Heart left ventricle (tissue), 16 donors: Measurements from ENCODE around the gene DRD5. TPM values are rescaled to one million over a fixed set of nuclear protein-coding genes. Genes with fewer than 3 reads are reported as not detected.

ENCODE experiments used
- ATAC-seq, 4 donors: fragments of 200-7000 bp; cut with Tn5 transposase; one replicate each; pipeline ENCODE4 v1.9.1; 2020 to 2022; ENCODE audit warnings: moderate library complexity in 4 of 4, mild to moderate bottlenecking in 3 of 4, moderate number of reproducible peaks in 1 of 4
- DNase-seq, 5 donors: peaks; one replicate each; pipeline ENCODE4 v3.0.0-alpha.2; 2020
- H3K27ac ChIP-seq, 12 donors: fragments of 200-600 bp; sonication (generic) in 4 of 12; one replicate each; pipeline versions ENCODE4 v1.5.0 to v1.8.0; 2016 to 2022; ENCODE audit warnings: mild to moderate bottlenecking in 2 of 12
- H3K27me3 ChIP-seq, 9 donors: fragments of 200-600 bp; sonication (generic) in 2 of 9; one replicate each; pipeline versions ENCODE4 v1.5.1 to v1.8.0; 2016 to 2022; ENCODE audit warnings: mild to moderate bottlenecking in 3 of 9
- H3K36me3 ChIP-seq, 9 donors: fragments of 200-600 bp; sonication (generic) in 2 of 9; one replicate each; pipeline versions ENCODE4 v1.5.0 to v1.8.0; 2018 to 2022; ENCODE audit warnings: mild to moderate bottlenecking in 2 of 9
- H3K4me1 ChIP-seq, 12 donors: fragments of 200-600 bp; sonication (generic) in 4 of 12; one replicate each; pipeline versions ENCODE4 v1.5.0 to v1.8.0; 2016 to 2022; ENCODE audit warnings: mild to moderate bottlenecking in 3 of 12
- H3K4me3 ChIP-seq, 12 donors: fragments of 200-600 bp; sonication (generic) in 4 of 12; one replicate each; pipeline versions ENCODE4 v1.5.0 to v1.8.0; 2017 to 2022; ENCODE audit warnings: mild to moderate bottlenecking in 9 of 12, moderate library complexity in 4 of 12
- H3K9me3 ChIP-seq, 12 donors: fragments of 200-600 bp; sonication (generic) in 4 of 12; one replicate each; pipeline versions ENCODE4 v1.5.0 to v1.8.0; 2016 to 2022; ENCODE audit warnings: mild to moderate bottlenecking in 1 of 12
- CTCF ChIP-seq, 12 donors: fragments of 200-600 bp; sonication (generic) in 4 of 12; IDR thresholded peaks; one replicate each; pipeline versions ENCODE4 v1.5.0 to v1.8.0; 2018 to 2022; ENCODE audit warnings: antibody characterized with exemption in 12 of 12, mild to moderate bottlenecking in 5 of 12
- POLR2A ChIP-seq, 2 donors: fragments of 450-650 bp; IDR thresholded peaks; one replicate each; pipeline ENCODE4 v1.6.1; 2017; ENCODE audit warnings: antibody characterized with exemption in 2 of 2, mild to moderate bottlenecking in 2 of 2, moderate library complexity in 2 of 2
- WGBS, 4 donors: extraction: QIAGEN DNeasy Blood & Tissue Kit in 2 of 4; methylation state at CpG; one replicate each; pipeline versions ENCODE4 v1.1.5 to v1.1.7; 2013 to 2018; 5-methylcytosine and 5-hydroxymethylcytosine counted together
- intact Hi-C, 10 donors: fragments of 100-400 bp; cut with DNase I; formaldehyde crosslinking; loops; one replicate each; pipeline versions ENCODE4 v1.11.1 to v1.14.2; 2022
- polyA plus RNA-seq, 2 donors: library from polyadenylated mRNA; stranded (reverse); fragments of 200-250 nt; gene quantifications; one replicate each; pipeline ENCODE4 v1.2.3, GENCODE V29; 2013
- total RNA-seq, 9 donors: library from RNA; depleted of rRNA in 2 of 9; stranded (reverse); fragments of >200 nt in 2 of 9; fragmentation: NEBNext Ultra II Directional in 3 of 9; extraction: Animal tissue kit (Norgen Biotek cat#: 25700) in 3 of 9; gene quantifications; one replicate each; pipeline versions ENCODE4 v1.1.0 to v1.2.4, GENCODE V29; 2016 to 2023
- donor health status: ischemic (EF 13 %, LVEDD 7.1; RV severe dilation, severe dysfunction).
- donor health status: healthy with polysubstance abuse.
- donor health status: DM: no; HTN: yes; CAD: no.
- donor health status: DM: no; HTN: no; CAD: no.
- donor health status: ischemic (EF 25% LVEDD 6.9; RV normal size, moderate dysfunction).
- donor health status: ischemic (EF 25% LVEDD 5.7; RV mildly dilated, moderate dysfunction).
- donor health status: healthy.
- donor health status: DM: yes; HTN: yes; CAD: no.
- donor health status: ischemic (EF 35%, LVEDD 5.7; RV mildly dilated, moderate dysfunction).
- donor health status: nonischemic (EF 11% LVEDD 7.7; RV severe dilation, severe dysfunction).
- donor health status: DM: yes; HTN: yes; CAD: no.
- donor health status: PGD.
- donor health status: ischemic (EF 29% LVEDD 5.4; RV normal size, mild dysfunction).
- donor health status: nonischemic (EF 23%, LVEDD 6.1; RV moderate dilation, normal function).

DRD5 gene
- total and polyA plus RNA-seq, 11 donors = 0.08 to 0.36 (median 0.17) TPM; not detected in 7

GRCh38 chr4:9804918-9805317 is 23.5 kb downstream of the DRD5 start:
- Histone ChIP-seq H3K27ac (no peak overlapping the region), H3K27me3 (peaks cover 0 to 11% (median 0%) of the 10 kb centered on the region in 9 donors), H3K9me3 (no peaks in the 10 kb centered on the region), H3K4me3 (no peak overlapping the region), H3K36me3 (no peaks in the 10 kb centered on the region), H3K4me1 (no peaks in the 10 kb centered on the region)
- WGBS, 4 donors = 88 to 98% (median 90%) methylated on average over 5 of the region's 5 CpGs
- DNase-seq (no peak), ATAC-seq (no peak)
- no peak for TF ChIP-seq CTCF (IDR thresholded peaks at IDR 0.05)
- no peak for TF ChIP-seq POLR2A (IDR thresholded peaks at IDR 0.05)
- intact Hi-C loops = no loop called here

GRCh38 chr4:9808077-9808476 is 26.6 kb downstream of the DRD5 start:
- 72 to 85% (median 84%) methylated on average over 5 of the region's 5 CpGs for WGBS, 4 donors
- H3K27me3 ChIP-seq = peaks cover 0 to 10% (median 0%) of the 10 kb centered on the region in 9 donors
- H3K4me1 ChIP-seq = peaks cover 0 to 5% (median 0%) of the 10 kb centered on the region in 12 donors
- H3K4me3 ChIP-seq = no peak overlapping the region
- ATAC-seq (no peak), DNase-seq (no peak)
- intact Hi-C loops = no loop called here
- no peaks in the 10 kb centered on the region for H3K9me3 ChIP-seq
- TF ChIP-seq POLR2A (IDR thresholded peaks at IDR 0.05) = no peak
- no peak for TF ChIP-seq CTCF (IDR thresholded peaks at IDR 0.05)
- no peaks in the 10 kb centered on the region for H3K36me3 ChIP-seq
- no peak overlapping the region for H3K27ac ChIP-seq

- TF ChIP-seq CTCF (IDR thresholded peaks at IDR 0.05) = no peak
- TF ChIP-seq POLR2A (IDR thresholded peaks at IDR 0.05) = no peak
- intact Hi-C loops = no loop called here
Measured at GRCh38 chr4:9811806-9812205, 30.4 kb downstream of the DRD5 start.

GRCh38 chr4:9812501-9813340 is 31.3 kb downstream of the DRD5 start:
- no peak for TF ChIP-seq CTCF (IDR thresholded peaks at IDR 0.05)
- TF ChIP-seq POLR2A (IDR thresholded peaks at IDR 0.05) = no peak
- ATAC-seq (peak in 3 of 4 donors; percentile 41 to 74 (median 45)), DNase-seq (no peak)
- Histone ChIP-seq H3K27ac (peak overlapping the region in 1 of 12 donors; percentile 4), H3K36me3 (no peaks in the 10 kb centered on the region), H3K27me3 (peaks cover 0 to 3% (median 0%) of the 10 kb centered on the region in 9 donors), H3K4me1 (peaks cover 0 to 5% (median 0%) of the 10 kb centered on the region in 12 donors), H3K9me3 (no peaks in the 10 kb centered on the region), H3K4me3 (no peak overlapping the region)
- intact Hi-C loops = no loop called here
- 42 to 50% (median 43%) methylated on average over 4 of the region's 4 CpGs for WGBS, 4 donors

More at GRCh38 chr4:9811806-9812205, 30.4 kb downstream of the DRD5 start:
- no peak for ATAC-seq
- no peak for DNase-seq
- 71 to 81% (median 76%) methylated on average over 3 of the region's 3 CpGs for WGBS, 4 donors
- Histone ChIP-seq H3K36me3 (no peaks in the 10 kb centered on the region), H3K27me3 (peaks cover 0 to 3% (median 0%) of the 10 kb centered on the region in 9 donors), H3K4me1 (peaks cover 0 to 5% (median 0%) of the 10 kb centered on the region in 12 donors), H3K9me3 (no peaks in the 10 kb centered on the region), H3K4me3 (no peak overlapping the region), H3K27ac (no peak overlapping the region)
